Stimulated activated CD4-positive, alpha-beta T cell treated with anti-CD3 and anti-CD28 coated beads, Interleukin-2, amount 100 ng/mL, for 24 hours (primary cell): Measurements from ENCODE around the gene FAM72C.
"Not testable (repeated sequence)": the region's sequence is repeated elsewhere in the genome, so short reads cannot be mapped to it uniquely, and the experiment has no call there.

Experiments
- DNase-seq, 2 donors: peaks; one replicate each; pipeline ENCODE4 v3.0.0-alpha.2; 2020

Gene FAM72C

DNA sequence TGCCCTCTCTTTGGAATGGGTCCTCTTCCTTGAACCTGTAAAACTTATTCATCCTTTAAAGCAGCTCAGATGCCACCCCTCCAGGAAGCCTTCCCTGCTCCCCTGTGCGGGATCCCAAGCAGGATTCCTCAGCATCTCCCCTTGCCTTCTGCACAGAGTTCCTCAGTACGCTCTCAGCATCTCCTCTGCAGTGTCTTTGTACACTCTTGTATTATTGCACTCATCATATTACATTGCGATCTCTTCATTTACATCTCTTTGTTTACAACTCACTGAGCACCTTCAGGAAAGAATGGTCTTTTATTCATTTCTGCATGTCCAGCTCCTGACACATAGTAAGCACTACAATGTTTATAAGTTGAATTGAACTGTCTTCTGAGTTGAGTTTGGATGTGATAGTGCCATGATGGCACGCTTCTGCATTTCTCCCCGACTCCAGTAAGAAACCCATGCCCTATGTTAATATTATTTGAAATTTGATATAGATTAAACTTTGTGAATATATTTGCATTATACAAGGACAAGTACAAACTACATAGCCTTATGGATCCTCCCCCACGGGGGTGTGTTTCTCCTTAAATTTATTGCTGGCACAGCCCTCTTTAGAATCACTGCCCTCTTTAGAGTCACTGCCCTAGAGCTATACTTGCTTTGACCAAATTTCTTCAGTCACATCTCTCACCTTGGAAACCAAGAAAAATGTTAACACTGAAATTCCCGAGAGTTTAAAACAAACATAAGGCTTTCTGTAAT, 13.1 kb upstream of the FAM72C start:
- DNase-seq: not testable (repeated sequence)

DNA sequence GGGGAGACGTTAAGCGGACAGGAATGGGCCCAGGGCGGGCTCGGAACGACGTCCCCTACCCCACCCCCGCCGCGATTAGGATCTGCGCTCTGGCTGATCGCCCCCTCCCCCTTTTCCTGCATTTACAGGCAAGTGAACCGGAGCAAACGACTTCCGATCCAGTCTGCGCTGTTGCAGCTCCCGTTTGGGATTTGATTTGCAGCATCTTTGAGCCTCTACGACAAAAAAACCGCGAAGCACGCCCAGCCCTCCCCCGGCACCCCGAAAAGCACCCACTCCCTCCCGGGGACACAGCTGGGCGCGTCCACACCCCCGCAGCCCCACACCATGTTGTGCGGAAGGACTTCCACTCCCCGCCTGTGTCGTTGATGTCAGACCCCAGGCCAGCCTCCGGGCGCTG, 2.6 kb upstream of the FAM72C start:
- peak in 1 of 2 donors; percentile 2 for DNase-seq

DNA sequence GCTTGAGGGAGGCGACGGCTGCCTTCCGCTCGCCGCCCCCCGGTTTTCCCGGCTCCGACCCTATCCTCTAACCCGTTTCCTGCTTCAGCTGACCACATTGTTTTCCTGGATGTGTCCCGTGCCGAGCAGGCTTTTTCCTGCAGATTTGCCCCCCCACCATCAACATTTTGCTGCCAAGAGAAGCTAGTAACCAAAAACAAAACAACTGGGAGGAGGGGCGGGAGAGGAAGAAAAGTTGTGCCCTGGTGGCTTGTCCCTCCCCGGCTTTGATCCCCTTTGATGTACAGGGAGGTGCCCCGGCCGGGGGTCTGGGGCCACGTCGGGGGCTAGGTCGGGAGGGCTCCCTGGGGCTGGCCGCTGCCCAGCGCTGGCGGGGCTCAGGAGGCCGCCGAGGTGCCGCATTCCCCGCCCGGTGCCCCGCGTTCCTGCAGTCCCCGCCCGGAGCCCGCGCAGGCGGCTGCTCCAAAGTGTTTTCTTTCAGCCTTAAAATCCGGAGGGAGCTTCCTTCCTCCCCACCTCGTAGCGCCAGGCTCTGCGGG, 2.2 kb upstream of the FAM72C start:
- not testable (repeated sequence) for DNase-seq

DNA sequence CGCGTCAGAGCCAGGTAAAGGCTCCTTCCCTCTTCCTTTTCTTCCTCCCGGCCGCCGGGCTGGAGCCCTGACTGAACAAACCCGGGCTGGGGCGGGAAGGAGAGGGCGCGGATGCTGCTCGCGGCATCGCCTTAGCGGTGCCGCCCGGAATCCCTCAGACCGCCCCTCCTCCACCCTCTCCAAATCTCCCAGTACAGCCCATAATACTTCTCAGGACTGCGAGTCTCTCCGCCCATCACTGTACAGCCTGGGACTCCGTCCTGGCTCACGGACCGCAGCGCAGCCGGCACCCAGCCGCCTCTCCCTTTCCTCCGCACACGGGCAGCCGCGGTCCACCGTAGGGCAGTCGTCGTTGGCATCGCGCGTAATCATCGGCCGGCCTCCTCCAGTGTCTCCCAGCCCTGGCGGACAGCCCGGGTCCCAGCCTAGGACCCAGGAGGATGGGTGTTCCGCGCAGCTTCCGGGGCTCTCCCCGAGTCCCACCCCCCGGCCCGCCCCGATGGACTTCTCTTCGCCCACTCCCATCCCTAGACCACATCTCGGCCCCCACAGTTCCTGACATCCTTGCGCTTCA, 1.1 kb upstream of the FAM72C start:
- DNase-seq: not testable (repeated sequence)

DNA sequence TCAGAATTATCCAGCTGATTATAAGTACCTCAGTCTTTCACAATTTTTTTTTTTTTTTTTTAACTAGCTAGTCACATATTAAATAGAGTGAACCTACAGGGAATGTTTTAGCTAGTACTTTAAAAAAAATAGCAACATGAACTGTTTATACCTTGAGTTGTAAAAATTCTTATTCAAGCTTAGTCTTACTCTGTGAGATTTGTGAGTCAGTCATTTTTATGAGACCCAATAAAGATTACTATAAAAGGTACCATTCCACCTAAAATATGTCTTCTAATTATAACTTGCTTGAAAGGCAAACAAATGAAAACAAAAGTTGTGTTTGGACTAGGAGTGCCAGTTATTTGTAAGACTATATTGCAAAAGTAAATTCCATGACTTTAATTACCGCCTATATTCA, 5.9 kb downstream of the FAM72C start:
- not testable (repeated sequence) for DNase-seq

DNA sequence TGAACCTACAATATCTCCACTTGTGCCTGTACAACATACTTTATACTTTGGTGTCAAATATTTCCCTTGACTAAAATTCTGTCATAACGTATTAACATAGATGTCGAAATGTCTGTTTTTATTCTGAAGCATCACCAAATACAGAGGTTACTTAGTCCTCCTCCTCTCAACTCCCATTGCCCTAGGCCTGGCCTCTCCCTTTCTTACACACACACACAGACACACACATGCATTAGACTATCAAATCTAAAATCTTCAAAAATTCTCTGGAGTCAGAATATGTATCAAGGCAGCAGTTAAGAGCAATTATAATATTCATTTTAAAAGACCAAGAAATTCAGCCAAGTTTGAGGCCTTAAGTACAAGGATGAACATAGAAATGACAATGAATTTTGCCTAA, 7.5 kb downstream of the FAM72C start:
- DNase-seq: not testable (repeated sequence)

DNA sequence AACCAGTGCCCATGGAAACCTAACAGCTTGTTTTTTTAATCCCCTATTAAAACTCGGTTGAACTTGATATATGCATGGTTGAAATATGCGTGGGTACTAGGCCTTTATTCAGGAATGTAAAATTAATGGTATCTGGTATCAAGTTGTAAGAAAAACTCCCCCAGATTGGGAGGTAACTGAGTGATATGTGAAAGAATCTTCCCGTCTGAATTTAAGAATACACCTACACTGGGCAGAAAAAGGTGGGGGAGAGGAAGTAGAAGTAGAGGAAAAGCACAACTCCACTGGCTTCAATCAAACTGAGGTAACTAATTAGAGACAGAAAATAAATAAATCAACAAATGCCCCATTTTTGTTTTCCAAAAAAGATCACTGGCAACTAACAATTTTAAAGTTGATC, 15.9 kb downstream of the FAM72C start:
- not testable (repeated sequence) for DNase-seq

GRCh38 chr1:143952913-143953312, 18.9 kb downstream of the FAM72C start:
- not testable (repeated sequence) for DNase-seq

- DNase-seq: not testable (repeated sequence)
Measured at GRCh38 chr1:143951485-143952391, 20.0 kb downstream of the FAM72C start.

GRCh38 chr1:143947749-143948148, 24.0 kb downstream of the FAM72C start:
- not testable (repeated sequence) for DNase-seq

DNA sequence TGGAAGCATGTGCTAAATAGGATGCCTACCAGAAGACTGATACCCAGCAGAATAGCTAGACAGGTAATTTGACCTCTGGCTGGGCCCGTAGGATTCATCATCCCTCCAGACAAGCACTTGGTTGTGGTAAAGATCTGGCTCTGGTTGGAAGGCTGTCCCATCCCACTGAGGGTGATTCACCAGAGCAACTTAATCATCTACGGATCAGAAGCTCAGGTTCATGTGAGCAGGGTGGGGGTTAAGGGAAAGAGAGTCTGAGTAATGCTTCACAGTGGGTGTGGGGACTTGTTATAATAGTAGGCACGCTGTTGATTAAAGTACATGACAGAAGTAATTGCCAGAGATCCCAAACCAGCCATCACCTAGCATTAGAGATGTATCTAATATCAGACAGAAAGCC, 26.5 kb downstream of the FAM72C start:
- not testable (repeated sequence) for DNase-seq

GRCh38 chr1:143944576-143945240, 27.1 kb downstream of the FAM72C start:
- not testable (repeated sequence) for DNase-seq

DNA sequence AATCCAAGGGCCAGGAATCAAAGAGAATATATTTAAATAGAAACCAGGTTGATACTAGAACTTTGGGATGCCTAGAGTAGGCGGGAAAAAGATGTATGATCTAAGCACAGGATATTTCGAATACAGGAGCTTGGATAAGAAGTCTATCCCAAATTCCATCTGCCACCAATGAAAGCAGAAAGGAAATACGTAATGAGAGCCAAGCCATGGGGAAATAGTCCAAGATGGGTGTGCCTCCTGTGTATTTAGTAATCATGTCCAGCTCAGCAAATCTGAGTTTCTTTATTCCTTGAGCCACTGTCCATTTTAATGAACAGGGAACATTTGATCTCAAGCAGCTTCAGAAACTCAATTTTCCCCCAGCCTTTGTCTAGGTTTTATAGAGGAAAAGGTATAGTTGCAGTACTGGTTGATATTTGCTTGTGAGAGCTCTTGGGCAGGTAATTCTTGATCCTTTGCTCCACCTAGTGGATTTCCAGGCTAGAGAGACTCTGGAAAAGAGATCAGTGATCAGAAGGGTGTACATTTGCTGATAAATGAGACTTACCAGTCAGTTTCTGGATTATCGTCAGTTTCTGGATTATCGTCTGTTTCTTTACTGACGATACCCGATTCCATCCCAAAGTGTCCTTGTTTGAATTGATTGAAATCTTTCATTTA, 28.3 kb downstream of the FAM72C start:
- DNase-seq: not testable (repeated sequence)

- not testable (repeated sequence) for DNase-seq
Measured at GRCh38 chr1:143942238-143942860, 29.4 kb downstream of the FAM72C start.

- not testable (repeated sequence) for DNase-seq
Measured at GRCh38 chr1:143939666-143940065, 32.1 kb downstream of the FAM72C start.

DNA sequence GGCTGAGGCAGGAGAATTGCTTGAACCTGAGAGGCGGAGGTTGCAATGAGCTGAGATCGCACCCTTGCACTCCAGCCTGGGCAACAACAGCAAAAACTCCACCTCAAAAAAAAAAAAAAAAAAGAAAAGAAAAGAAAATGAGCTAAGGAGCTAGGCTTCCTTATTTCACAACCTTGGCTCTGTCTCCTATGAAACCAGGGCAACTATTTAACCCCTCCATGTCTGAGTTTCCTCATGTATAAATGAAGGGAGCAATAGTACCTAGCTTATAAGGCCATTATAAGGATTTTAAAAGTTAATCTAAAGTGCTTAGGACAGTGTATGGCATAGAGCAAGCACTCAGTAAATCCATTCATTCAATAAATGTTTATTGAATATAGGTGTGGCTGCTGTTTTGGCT, 32.9 kb downstream of the FAM72C start:
- not testable (repeated sequence) for DNase-seq

DNA sequence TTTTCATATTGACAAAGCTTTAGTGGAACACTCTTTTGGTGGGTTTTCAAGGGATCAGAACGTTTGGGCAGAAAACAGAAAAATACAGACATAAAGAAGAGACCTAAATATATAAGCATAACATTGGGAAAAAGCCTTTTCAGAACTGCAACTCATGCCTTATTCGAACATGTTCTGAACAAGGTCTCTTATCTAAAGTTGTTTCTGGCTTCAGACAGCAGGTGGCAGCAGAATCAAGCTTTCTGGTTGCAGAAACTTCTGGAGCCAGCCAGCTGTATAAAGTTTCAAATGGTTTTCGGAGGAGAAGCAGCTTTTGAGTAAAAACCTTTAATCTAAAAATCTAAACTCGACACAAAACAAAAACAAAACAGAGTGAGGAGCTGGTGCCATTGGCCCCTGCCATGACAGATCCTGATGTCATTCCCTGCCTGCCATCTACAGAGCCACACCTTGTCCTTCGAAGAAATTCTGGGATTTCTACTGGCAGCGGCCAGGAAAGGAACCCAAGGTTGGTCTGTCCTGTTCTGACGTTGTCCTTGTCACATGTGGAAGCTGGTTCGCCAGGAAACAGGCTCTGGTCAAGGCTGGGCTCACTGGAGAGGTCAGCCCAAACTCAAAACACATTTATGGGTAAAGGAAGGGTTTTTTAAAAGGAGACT, 35.2 kb downstream of the FAM72C start:
- peak; percentile 31 to 44 for DNase-seq

DNA sequence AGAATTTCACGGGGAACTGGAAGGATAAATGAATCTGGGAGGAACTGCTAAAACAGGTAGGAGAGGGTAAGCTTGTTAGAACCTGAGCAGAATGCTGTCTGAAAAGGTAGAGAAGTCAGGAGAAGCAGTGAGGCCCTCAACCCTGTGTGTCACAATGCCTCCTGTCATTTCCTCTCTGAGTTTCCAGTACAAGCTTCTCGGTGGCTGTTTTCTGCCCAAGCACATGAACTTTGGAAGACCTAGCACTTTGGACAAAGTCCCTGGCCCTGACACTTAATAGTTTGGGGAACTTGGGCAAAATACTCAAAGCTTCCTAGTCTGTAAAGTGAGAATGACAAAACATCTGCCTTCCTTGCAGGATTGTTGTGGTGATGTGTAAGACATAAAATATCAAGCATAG, 52.7 kb downstream of the FAM72C start:
- DNase-seq: not testable (repeated sequence)

DNA sequence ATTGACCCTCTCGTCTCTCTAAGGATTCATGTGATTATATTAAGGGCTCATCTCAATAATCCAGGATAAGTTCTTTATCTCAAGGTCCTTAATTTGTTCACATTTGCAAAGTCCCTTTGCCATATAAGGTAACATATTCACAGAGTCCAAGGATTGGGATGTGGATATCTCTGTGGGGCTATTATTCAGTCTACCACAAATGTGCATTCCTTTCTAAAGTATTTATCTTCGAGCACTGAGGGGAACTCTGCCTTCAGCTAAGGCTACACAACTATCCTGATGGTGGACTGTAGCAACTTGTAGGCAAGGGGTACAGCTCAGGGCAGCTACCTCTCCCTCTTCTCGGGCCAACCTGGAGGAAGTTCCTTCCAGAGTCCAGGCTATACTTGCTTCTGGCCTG, 53.2 kb downstream of the FAM72C start:
- not testable (repeated sequence) for DNase-seq

DNA sequence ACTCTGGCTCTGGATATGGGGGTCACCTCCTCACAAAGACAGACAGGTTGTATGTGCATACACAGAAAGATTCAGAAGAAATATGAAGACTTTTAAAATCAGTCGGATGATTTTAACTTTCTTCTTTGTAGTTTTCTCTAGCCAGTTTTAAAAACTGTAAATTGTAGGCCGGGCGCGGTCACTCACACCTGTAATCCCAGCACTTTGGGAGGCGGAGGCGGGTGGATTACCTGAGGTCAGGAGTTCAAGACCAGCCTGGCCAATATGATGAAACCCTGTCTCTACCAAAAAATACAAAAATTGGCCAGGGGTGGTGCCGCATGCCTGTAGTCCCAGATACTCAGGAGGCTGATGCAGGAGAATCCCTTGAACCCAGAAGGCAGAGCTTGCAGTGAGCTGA, 58.1 kb downstream of the FAM72C start:
- DNase-seq: not testable (repeated sequence)
